HG02798 (cell line): ENCODE data around the gene MIB2.
"Not testable (repeated sequence)": the region's sequence is repeated elsewhere in the genome, so short reads cannot be mapped to it uniquely, and the experiment has no call there.

Experiments used
- ATAC-seq: cut with Tn5 transposase; IDR thresholded peaks from one replicate; pipeline ENCODE4 v1.9.1; 2021; ENCODE audit warnings: mild to moderate bottlenecking; ENCODE audit not compliant: unreplicated experiment, poor library complexity

Gene MIB2

DNA sequence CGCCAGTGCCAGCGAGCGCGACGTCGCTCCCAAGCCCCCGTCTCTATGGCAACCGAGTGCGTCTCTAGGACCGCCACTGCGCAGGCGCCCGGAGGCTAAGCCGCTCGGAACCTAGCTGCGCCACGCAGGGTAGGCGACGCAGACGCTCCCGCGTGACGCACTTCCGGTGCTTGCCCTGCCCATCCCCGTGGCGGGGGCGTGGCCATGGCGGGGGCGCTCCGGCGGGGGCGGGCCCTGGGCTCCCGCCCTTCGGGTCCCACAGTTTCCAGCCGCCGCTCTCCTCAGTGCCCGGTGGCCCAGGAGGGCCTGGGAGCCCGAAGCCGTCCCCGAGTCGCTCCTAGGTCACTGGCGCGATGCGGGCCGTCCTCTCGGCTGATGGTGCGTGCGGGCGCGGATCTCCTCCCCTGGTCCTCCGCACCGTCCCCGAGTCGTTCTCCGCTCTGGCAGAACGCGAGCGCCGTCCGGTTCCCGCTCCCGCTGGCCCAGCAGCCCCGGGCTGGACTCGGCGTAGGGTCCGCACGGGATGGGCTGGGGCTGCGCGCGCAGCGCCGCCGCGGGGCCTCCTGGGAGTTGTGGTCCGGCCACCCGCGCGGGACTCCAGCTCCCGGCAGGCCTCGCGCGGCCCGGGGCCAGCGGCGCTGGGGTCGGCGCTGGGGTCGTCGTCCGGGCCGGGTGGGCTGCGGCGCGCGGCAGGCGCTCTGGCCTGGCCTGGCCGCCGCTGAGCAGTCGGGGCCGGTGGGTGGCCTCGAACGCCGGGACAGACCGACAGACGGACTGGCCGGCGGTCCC, at the start of gene MIB2:
TSS of gene MIB2 (plus strand) at position 245 of the 789 bp plus-strand sequence. CDS start 7,953 bp downstream, outside the sequence.
- ATAC-seq, result peak; percentile 90

DNA sequence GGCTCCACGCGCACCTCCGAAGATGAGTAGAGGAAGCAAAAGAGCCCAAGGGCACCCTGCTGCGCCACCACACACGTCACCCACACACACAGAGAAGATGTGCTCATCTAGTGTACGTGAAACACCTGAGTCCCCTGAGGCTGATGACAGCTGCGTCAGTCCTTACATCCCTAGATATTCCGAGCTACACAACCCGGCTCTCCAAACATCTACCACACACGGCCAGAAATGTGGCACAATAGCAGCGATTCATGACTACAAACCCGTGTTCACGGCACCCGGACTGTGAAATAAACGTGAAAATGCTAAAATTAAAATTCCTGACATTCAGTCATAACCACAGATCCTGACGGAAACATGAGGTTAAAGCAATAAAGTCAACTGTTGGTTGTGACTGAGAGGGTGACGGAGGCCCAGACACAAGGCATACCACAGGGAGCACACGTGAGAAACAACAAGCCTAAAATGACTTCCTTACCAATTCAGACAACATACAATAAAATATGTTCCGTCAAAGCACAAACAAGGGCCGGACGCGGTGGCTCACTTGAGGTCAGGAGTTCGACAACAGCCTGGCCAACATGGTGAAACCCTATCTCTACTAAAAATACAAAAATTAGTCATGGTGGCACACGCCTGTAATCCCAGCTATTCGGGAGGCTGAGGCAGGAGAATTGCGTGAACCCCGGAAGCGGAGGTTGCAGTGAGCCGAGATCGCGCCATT, 48.0 kb upstream of the MIB2 start:
- no peak for ATAC-seq

DNA sequence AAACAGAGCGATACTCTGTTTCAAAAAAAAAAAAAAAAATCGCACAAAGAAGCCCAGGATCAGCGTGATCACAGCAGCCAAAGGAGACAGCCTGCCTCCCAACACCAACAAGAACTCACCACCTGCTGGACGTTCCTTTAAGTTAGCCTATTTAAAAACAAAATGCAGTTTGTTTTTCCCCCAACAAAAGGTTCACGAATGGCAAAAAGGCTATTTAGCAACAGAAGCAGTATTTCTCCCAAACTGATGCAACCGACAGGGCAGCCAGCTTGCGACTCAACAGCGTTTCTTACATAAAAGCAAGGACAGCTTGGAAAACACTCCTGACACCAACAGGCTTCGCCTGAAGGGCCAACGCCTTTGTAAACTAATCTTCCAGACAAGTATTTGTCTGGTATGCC, 47.4 kb upstream of the MIB2 start:
- no peak for ATAC-seq

DNA sequence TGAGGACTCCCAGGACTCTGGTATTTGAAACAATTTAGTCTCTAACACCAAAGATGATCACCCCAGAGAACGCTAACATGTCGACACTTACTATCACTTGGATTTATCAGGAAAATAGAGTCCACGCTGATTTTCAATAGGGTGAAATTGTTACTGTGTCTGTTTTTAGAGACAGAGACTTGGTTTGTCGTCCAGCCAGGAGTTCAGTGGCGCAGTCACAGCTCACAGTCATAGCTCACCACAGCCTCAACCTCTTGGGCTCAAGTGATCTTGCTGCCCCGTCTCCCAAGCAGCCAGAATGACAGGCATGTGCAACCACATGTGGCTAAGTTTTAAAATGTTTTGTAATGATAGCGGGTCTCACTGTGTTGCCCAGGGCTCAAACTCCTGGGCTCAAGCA, 46.0 kb upstream of the MIB2 start:
- no peak for ATAC-seq

DNA sequence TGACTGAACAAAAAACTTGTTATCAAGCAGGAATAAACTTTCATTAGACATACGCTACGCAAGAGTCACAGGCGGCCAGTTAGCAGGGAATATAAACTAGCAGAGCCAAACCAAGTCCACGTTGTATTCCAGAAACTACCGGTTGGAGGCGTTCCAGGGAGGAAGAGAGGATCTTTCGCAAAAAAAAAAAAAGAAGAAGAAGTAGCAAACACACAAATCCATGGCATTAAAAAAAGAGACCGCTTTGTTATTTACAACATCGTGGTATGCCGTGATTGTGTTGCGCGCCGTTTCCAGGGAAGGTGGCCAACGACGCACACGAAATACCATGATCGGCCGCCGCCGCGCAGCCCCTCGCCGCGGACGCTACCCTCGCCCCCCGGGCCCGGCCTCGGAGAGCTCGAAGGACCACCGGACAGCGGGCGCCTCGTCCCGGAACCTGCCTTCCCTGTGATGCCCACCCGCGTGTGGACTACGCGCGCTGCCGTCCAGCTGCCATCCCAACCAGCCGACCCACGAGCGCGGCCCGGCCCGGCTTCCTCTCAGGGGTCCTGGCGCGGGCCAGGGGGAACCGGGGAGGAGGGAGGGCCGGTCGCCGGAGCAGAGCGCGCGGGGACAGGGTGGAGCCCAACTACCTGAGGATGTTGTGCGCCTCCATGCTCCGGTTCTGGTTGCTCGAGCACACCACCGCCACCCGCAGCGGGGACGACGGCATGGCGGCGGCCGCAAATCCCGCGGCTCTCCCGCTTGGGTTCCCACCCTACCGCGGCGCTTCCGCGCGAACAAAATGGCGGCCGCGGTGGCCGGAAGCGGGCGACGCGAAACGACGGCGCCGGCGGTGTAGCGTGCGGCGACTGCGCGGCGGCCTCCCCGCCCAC, 41.2 kb upstream of the MIB2 start:
- peak; percentile 79 for ATAC-seq

DNA sequence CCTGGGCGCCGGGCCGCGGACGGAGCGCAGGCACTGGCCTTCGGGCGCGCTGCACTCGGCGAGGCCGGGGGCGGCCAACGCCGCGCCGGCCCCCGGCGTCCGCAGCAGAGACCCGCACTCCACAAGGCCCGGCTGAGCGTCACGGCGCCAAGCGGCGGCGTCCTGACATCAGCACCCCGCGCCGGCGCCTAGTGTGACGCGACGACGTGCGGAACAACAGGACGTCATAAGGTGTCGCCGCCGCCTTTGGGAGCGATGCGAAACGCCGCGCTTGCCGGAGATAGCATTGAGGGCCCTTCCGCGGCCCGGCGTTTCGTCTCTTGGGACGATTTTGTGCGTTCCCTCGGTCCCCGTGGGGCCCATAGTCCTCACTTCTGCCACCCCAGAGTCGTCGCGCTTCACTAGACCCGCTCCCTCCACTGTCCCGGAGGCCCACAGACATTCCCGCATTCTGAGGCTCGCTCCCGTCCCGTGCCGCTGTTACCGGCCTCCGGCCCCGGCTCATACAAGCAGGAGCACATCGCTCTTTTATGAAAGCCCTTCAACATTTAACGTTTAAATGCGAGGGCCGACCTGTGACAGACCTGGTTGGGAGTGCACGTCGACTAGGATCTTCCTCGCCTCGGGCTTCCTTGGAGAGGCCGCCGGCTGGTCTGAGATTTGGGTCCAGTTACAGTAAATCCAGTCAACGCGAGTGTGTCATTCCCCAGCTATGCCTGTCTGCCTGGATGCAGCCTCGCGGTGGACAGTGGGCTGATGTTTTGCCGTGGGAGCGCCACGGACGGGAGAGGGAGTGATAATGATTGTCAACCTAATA, 40.4 kb upstream of the MIB2 start, which contains the start of gene SSU72:
TSS of gene SSU72 (minus strand) at position 143 of the 817 bp plus-strand sequence. CDS start 306 bp downstream, outside the sequence.
- ATAC-seq, result peak; percentile 91

DNA sequence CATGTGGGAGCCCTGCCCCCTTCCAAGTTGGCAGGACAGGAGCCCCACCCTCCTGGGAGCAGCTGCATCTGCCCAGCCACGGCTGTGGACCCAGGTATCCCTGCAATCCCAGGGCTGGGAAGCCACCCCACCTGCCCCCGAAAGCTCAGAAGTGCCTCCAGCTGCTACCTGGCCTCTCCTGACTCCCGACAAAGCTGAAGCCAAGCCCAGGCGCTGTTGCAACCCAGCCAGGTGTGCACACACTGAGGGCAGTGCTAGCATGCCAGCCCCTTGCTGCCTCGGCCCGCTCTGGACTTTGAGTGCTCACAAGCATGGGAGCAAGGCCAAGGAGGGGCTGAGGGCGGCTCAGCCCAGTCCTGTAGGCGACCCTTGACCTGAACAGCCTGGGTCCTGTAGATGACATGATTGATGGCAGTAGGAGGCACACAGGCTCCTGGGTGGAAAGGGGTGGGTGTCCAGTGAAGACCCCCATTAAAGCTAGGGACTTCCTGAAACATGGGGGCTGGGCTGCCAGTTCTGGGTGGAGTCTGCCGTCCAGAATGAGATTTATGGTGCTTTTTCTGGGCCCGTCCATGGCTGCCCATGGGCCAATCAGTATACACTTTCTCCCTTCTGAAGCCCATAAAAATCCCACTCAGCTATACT, 37.8 kb upstream of the MIB2 start:
- no peak for ATAC-seq

DNA sequence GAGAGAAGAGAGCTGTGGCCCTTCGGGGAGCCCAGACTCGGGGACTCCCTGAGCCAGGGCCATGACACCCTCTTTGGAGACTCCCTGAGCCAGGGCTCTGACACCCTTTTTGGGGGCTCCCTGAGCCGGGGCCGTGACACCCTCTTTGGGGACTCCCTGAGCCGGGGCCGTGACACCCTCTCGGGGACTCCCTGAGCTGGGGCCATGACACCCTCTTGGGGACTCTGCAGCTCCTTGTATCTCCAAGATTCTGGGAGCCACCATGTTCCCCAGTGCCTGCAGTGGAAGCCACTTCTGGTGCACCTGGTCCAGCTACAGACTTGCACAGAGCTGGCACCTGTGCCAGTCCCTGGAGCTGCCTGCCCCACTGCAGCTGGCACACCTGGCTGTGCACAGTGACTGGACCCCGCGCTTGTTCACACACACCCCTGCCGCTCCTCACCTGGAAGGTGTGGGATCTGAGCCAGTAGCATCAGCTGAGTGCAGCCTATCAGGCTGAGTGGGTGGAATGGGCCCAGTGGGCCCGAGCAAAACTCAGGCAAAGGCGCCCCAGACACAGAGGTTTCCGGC, 36.8 kb upstream of the MIB2 start:
- no peak for ATAC-seq

DNA sequence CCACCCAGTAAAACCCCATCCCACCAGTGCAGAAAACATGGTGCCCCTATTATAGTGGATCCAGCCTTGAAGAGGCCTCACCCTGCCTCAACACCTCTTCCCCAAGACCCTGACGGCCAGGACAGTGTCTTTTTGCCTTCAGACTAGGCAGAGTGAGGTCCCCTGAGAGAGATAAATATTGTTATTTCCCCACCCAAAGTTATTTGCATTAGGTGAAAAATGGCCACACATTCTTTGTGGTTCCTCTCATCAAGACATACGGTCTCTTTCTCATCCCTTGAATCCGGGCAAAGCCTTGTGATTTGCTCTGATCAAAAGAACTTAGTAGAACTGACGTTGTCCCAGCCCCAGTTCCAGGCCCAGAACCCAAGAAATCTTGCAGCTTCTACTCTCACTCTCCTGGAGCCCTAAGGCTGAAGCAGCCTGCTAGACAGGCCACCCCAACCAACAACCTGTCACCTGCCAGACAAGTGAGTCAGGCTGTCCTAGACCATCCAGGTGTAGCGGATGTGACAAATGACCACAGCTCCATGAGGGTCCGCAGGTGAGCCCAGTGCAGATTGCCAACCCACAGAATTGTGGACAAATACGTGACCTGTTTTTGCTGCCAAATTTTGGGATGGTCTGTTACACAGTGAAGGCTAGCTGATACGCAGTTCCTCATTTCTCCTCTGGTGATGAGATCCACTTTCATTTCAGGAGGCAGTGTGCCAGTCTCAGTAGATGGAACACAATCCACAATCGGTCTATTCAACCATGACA, 32.5 kb upstream of the MIB2 start:
- no peak for ATAC-seq

DNA sequence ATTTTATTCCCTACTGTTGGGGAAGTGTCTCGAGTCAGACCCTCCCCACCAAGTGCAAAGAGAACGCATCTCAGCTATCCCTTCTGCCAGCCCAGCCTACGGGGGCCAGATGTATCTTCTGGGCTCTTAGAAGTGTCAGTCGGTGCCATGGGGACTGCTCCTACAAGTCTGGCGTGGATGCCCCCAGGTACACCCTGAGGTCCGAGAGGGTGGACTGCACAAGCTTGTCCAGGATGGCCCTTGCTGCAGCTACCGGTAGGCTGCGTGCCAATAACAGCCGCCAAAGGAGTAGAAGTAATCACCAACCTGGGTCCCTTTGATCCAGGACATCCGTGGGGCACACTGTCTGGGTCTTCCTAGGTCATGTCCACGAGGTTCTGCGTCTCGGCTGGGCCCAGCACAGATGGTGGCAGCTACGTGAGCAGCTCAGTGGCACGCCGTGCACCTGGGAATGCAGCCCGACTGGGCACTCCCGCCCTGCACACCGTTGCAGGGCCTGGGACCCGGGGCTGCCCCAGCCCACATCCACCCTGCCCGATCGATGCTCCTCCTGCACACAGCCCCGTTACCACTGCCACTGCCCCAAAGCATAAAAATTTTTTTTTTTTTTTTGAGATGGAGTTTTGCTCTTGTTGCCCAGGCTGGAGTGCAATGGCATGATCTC, 31.8 kb upstream of the MIB2 start:
- ATAC-seq, result no peak

DNA sequence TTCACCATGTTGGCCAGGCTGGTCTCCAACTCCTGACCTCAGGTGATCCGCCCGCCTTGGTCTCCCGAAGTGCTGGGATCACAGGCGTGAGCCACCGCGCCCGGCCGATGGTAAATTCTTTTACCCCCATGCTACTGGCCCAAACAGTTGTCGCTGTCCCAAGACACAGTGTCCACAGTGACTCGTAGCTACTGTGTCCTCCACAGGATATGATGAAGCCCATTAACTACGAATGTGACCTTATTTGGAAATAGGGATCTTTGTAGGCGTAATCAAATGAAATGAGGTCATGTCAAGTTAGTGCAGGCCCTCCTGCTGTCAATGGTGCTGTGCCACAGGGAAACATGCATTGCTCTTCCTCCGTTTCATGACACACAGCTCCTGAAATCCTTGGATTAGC, 23.8 kb upstream of the MIB2 start:
- ATAC-seq, result no peak

DNA sequence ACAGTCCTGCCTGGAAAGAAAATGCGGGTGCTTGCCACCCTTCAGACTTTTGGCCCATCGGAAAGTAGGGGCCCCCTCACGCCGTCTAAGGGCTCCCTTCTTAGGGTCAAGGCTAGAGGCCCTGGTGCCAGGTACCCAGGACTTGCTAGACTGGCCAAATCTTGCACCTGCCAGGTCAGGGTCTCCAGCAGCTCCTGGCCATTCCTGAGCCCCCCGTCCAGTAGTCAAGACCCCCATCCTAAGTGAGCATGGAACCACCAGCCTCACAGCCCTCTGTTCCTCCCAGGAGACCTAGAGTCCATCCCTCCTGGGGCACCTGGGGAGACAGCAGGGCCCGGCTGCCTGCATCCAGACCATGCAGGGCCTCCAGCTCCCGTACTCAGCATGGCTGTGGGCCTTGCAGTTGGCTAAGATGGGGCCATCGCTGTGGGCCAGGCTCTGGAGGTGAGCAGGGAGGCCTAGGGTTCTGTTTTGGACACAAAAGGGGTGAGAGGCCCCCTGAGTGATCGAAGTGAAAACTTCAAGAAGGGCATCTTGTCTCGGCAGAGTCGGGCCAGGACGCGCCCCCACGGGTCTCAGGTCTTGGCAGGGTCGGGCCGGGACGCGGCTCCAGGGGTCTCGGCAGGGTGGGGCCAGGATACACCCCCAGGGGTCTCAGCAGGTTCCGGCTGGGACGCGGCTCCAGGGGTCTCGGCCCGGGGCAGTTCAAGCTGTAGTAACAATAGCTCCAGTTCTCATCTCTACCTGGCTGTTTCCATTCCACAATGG, 21.3 kb upstream of the MIB2 start:
- no peak for ATAC-seq

DNA sequence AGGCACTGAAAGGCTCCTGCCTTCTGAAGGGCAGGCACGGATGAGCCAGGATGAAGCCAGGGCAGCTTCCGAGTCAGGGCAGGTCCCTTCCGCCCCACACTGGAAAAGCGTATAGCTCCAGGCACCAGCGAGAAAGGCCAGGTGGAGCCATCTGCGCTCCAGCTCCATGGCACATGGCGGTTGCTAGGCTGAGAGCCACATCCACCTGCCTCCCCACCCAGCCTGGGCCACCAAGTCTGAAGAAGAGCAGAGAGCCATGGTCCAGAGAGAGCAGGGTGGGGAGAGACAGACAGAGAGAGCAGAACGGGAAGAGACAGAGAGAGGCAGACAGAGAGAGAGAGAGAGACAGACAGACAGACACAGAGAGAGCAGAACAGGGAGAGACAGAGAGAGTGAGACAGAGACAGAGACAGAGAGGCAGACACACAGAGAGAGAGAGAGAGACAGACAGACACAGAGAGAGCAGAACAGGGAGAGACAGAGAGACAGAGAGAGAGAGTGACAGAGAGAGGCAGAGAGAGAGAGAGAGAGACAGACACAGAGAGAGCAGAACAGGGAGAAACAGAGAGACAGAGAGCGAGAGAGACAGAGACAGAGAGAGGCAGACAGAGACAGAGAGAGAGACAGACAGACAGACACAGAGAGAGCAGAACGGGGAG, 20.6 kb upstream of the MIB2 start:
- no peak for ATAC-seq

DNA sequence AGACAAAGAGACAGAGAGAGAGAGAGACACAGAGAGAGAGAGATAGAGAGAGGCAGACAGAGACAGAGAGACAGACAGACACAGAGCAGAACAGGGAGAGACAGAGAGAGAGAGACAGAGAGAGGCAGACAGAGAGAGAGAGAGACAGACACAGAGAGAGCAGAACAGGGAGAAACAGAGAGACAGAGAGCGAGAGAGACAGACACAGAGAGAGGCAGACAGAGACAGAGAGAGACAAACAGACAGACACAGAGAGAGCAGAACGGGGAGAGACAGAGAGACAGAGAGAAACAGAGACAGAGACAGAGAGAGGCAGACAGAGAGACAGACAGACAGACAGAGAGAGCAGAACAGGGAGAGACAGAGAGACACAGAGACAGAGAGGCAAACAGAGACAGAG, 20.0 kb upstream of the MIB2 start:
- ATAC-seq, result not testable (repeated sequence)

DNA sequence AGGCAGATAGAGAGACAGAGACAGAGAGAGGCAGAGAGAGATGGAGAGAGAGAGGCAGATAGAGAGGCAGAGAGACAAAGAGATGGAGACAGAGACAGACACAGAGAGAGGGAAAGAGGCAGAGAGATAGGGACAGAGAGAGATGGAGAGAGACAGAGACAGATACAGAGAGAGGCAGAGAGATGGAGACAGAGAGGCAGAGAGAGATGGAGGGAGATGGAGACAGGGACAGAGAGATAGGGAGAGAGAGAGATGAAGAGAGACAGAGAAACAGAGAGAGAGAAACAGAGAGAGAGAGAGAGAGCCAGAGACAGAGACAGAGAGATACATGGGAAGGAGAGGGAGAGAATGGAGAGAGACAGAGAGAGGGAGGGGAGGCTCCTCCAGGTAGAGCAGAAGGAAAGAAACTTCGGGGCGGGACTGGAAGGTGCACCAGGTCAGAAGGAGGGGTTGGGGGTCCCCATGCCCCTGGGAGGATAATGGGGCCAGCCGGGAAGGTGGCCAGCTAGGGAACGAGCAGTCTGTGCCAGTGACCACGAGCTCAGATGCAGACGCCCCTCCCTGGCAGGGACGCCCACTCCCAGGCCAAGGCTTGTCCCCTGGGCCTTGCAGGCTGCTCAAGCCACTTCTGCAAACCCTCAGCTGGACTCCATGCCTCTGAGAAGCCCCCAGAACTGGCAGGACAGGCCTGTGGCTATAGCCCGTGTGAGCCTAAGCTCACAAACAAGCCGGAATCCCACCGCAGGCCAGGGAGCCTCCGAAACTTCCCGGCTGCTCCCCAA, 18.6 kb upstream of the MIB2 start:
- no peak for ATAC-seq
